Coronary artery (tissue), 2 donors: ENCODE measurements around the gene USP34.

Source experiments
- DNase-seq: peaks from one replicate; pipeline ENCODE4 v3.0.0-alpha.2; 2017; ENCODE audit warnings: low spot score
- H3K27ac ChIP-seq, 2 donors: fragments of 200-600 bp; sonication (generic); one replicate each; pipeline ENCODE4 v1.5.1; 2016 to 2019
- H3K4me3 ChIP-seq: fragments of 200-600 bp; sonication (generic); 2 replicates; pipeline ENCODE4 v1.5.1; 2016; ENCODE audit warnings: mild to moderate bottlenecking, moderate library complexity
- CTCF ChIP-seq: fragments of 200-600 bp; sonication (generic); IDR thresholded peaks from one replicate; pipeline ENCODE4 v1.5.1; 2019; ENCODE audit warnings: antibody characterized with exemption

Gene USP34

GRCh38 chr2:61423714-61424113 is 47.2 kb downstream of the USP34 start:
- Histone ChIP-seq H3K27ac (no peak overlapping the region), H3K4me3 (no peak overlapping the region)
- no peak for DNase-seq
- no peak for TF ChIP-seq CTCF

GRCh38 chr2:61421611-61422010 is 49.3 kb downstream of the USP34 start:
- no peak overlapping the region for H3K4me3 ChIP-seq
- no peak for DNase-seq
- TF ChIP-seq CTCF = no peak
- H3K27ac ChIP-seq = no peak overlapping the region

GRCh38 chr2:61420991-61421544 is 49.8 kb downstream of the USP34 start:
- no peak for DNase-seq
- TF ChIP-seq CTCF = no peak
- no peak overlapping the region for H3K4me3 ChIP-seq
- H3K27ac ChIP-seq = no peak overlapping the region

- Histone ChIP-seq H3K4me3 (no peak overlapping the region), H3K27ac (no peak overlapping the region)
- DNase-seq = no peak
- no peak for TF ChIP-seq CTCF
Observed at GRCh38 chr2:61419570-61419969, 51.3 kb downstream of the USP34 start.

GRCh38 chr2:61419129-61419528 is 51.8 kb downstream of the USP34 start:
- no peak for TF ChIP-seq CTCF
- H3K27ac ChIP-seq = no peak overlapping the region

GRCh38 chr2:61416871-61417645 is 53.8 kb downstream of the USP34 start:
- H3K27ac ChIP-seq = no peak overlapping the region
- H3K4me3 ChIP-seq = no peak overlapping the region
- DNase-seq = no peak
- TF ChIP-seq CTCF = no peak

More at GRCh38 chr2:61419129-61419528, 51.8 kb downstream of the USP34 start:
- H3K4me3 ChIP-seq = no peak overlapping the region
- no peak for DNase-seq

- DNase-seq = no peak
- no peak overlapping the region for H3K27ac ChIP-seq
- H3K4me3 ChIP-seq = no peak overlapping the region
- TF ChIP-seq CTCF = no peak
Observed at GRCh38 chr2:61415265-61415664, 55.6 kb downstream of the USP34 start.
